PC-9 (cell line): Measurements from ENCODE around the gene AKAP7. TPM values are rescaled to one million over a fixed set of nuclear protein-coding genes. Genes with fewer than 3 reads are reported as not detected.

Source experiments
- BruUV-seq: library from RNA; stranded (reverse); fragments of 400-500 nt; replicated peaks from 2 replicates; lab custom pipeline; 2021; lab: Mats Ljungman, UMichigan
- CTCF ChIA-PET: fragments of 300-600 bp; sonication (Branson Sonifier 250); formaldehyde crosslinking; loops from one replicate; lab custom pipeline; 2022; ENCODE audit warnings: antibody characterized with exemption; lab: Charles Lee
- POLR2A ChIA-PET: fragments of 300-600 bp; sonication (Branson Sonifier 250); formaldehyde crosslinking; loops from one replicate; lab custom pipeline; 2022; ENCODE audit warnings: antibody characterized with exemption; ENCODE audit not compliant: unreplicated experiment; lab: Charles Lee
- DNase-seq, 2 experiments: peaks; one replicate each; pipeline versions ENCODE4 v3.0.0 to v3.0.0-alpha.2; 2015 to 2022; ENCODE audit warnings: mixed read lengths in 1 of 2
- H2AFZ ChIP-seq: fragments of 200-600 bp; sonication (generic); 2 replicates; pipeline ENCODE4 v1.8.1; 2017; ENCODE audit warnings: antibody characterized with exemption
- H3F3A ChIP-seq: fragments of 200-600 bp; sonication (generic); 2 replicates; pipeline ENCODE4 v1.8.1; 2017; ENCODE audit warnings: antibody characterized with exemption, mild to moderate bottlenecking, low read depth; ENCODE audit not compliant: insufficient read depth
- H3K27ac ChIP-seq: fragments of 200-600 bp; sonication (generic); 2 replicates; pipeline ENCODE4 v1.6.1; 2016; ENCODE audit warnings: mixed run types
- H3K27me3 ChIP-seq: fragments of 200-600 bp; sonication (generic); 2 replicates; pipeline ENCODE4 v1.6.1; 2016; ENCODE audit warnings: low read depth, mixed run types; ENCODE audit not compliant: insufficient read depth
- H3K36me3 ChIP-seq: fragments of 200-600 bp; sonication (generic); 2 replicates; pipeline ENCODE4 v1.6.1; 2016; ENCODE audit warnings: low read depth, mixed run types
- H3K4me1 ChIP-seq: fragments of 200-600 bp; sonication (generic); replicated peaks from 2 replicates; pipeline ENCODE4 v1.6.1; 2016; ENCODE audit warnings: mixed run types; ENCODE audit not compliant: insufficient read depth
- H3K4me2 ChIP-seq: fragments of 200-600 bp; sonication (generic); 2 replicates; pipeline ENCODE4 v1.6.1; 2017; ENCODE audit warnings: mixed run types
- H3K4me3 ChIP-seq: fragments of 200-600 bp; sonication (generic); 2 replicates; pipeline ENCODE4 v1.6.1; 2016; ENCODE audit warnings: mixed run types
- H3K79me2 ChIP-seq: fragments of 200-600 bp; sonication (generic); 2 replicates; pipeline ENCODE4 v1.6.1; 2017; ENCODE audit warnings: low read depth, mixed run types
- H3K9me2 ChIP-seq: fragments of 200-600 bp; sonication (generic); 2 replicates; pipeline ENCODE4 v1.8.1; 2017; ENCODE audit warnings: mild to moderate bottlenecking; ENCODE audit not compliant: insufficient read depth
- H3K9me3 ChIP-seq: fragments of 200-600 bp; sonication (generic); 2 replicates; pipeline ENCODE4 v1.8.1; 2016; ENCODE audit warnings: low read depth; ENCODE audit not compliant: insufficient read depth
- H4K20me1 ChIP-seq: fragments of 200-600 bp; sonication (generic); 2 replicates; pipeline ENCODE4 v1.8.1; 2017; ENCODE audit not compliant: insufficient read depth
- EZH2 ChIP-seq: fragments of 200-600 bp; sonication (generic); IDR thresholded peaks from 2 replicates; pipeline ENCODE4 v1.8.0; 2017; ENCODE audit warnings: antibody characterized with exemption, low read depth
- intact Hi-C: fragments of 100-400 bp; cut with micrococcal nuclease; formaldehyde crosslinking; loops from one replicate; pipeline ENCODE4 v1.10.0; 2022; ENCODE audit not compliant: unreplicated experiment
- total RNA-seq: library from RNA; stranded (reverse); gene quantifications from 2 replicates; pipeline ENCODE4 v1.2.3, GENCODE V29; 2021
- TF ChIP-seq, protein P1 (sequence below): fragments of 200-600 bp; sonication (generic); conservative IDR thresholded peaks from 2 replicates; pipeline ENCODE4 v1.6.1; 2017; ENCODE audit warnings: mixed run types, antibody characterized with exemption, mild to moderate bottlenecking, moderate library complexity

AKAP7 gene
- total RNA-seq, 1 experiment from 2014 or later = 3.8 TPM

DNA sequence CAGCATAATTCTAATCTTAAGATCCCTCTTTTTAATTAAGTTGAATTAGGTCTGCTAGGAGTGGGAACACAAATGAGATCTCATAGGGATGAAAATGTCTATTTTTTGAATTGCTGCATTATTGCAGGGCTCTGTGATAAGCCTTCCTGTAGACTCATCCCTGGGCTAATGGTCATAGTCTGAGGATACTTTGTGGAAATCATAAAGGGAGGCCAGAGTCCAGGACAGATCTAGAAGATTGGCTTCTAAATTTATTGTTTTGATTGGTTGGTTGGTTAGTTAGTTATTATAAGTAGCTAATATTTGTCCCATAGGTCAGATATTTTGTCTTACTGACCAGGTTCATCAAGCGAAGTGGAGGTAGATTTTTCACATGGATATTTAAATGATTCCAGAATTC is 142.3 kb downstream of the AKAP7 start:
- Histone ChIP-seq H3K79me2 (no peaks in the 10 kb centered on the region), H3K4me2 (no peak overlapping the region), H3K9me2 (no peaks in the 10 kb centered on the region), H3K27ac (no peak overlapping the region), H4K20me1 (no peaks in the 10 kb centered on the region), H3K36me3 (no peaks in the 10 kb centered on the region), H3K9me3 (no peaks in the 10 kb centered on the region), H3K27me3 (no peaks in the 10 kb centered on the region), H3K4me3 (no peak overlapping the region), H3F3A (no peaks in the 10 kb centered on the region), H3K4me1 (no peaks in the 10 kb centered on the region), H2AFZ (no peak overlapping the region)
- ChIA-PET POLR2A (no interaction called here), CTCF (interaction anchor here (0.6 kb wide), 1 partner anchor 16 kb away, joined by 6 read pairs; no protein-coding TSS in a partner anchor)
- TF ChIP-seq, protein P1, sequence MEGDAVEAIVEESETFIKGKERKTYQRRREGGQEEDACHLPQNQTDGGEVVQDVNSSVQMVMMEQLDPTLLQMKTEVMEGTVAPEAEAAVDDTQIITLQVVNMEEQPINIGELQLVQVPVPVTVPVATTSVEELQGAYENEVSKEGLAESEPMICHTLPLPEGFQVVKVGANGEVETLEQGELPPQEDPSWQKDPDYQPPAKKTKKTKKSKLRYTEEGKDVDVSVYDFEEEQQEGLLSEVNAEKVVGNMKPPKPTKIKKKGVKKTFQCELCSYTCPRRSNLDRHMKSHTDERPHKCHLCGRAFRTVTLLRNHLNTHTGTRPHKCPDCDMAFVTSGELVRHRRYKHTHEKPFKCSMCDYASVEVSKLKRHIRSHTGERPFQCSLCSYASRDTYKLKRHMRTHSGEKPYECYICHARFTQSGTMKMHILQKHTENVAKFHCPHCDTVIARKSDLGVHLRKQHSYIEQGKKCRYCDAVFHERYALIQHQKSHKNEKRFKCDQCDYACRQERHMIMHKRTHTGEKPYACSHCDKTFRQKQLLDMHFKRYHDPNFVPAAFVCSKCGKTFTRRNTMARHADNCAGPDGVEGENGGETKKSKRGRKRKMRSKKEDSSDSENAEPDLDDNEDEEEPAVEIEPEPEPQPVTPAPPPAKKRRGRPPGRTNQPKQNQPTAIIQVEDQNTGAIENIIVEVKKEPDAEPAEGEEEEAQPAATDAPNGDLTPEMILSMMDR = no peak
- TF ChIP-seq EZH2 = no peak
- DNase-seq = no peak
- intact Hi-C loops = no loop called here
- BruUV-seq = no TSS peak

DNA sequence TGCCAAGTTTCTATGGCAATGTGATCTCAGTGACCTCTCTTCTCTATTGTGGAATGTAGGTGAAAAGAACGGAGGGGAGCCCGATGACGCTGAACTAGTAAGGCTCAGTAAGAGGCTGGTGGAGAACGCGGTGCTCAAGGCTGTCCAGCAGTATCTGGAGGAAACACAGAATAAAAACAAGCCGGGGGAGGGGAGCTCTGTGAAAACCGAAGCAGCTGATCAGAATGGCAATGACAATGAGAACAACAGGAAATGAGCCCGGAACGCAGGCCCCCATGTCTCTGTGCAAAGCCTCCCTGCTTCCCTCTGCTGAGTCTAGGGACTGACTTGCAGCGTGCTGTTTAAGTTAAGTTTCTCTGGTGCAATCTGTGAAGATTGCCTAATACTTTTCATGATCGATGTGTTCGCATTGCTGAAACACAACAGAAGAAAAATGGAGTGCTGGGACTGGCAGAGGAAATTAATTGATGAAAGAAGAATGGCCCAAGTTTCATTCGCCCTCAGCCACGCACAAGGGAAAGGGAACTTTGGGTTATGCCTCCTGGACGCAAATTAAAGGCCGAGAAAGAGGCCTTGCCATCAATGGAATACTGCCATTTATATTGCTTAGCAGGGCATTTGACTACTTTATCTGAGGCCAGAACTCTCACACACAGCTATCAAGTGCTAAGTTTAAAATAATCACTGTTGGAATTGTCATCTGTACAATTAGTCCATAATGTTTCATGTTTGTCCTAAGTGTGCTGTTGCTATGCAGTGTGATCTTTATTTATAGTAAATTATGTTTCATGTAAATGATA is 146.4 kb downstream of the AKAP7 start:
- BruUV-seq = no TSS peak

DNA sequence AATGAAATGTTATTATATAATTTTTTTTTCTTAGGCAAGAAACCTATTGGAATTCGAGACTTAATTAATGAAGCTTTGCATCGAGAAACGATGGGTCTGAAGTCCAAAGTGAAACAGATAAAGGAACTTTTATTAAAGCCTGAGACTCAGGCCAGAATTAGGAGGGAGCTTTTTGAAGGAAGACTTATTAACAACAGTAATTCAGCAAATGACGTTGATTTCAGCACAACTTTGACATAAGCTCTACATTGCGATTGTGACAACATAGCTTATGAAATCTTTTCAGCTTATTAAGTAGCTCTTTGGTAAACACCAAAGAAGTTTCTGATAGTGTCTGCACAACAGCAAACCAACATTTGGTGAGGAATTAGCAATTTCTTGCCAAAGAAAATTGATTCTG is 147.1 kb downstream of the AKAP7 start:
- H3K27me3 ChIP-seq = no peaks in the 10 kb centered on the region
- no peak overlapping the region for H3K4me3 ChIP-seq
- no peaks in the 10 kb centered on the region for H4K20me1 ChIP-seq
- no peaks in the 10 kb centered on the region for H3K79me2 ChIP-seq
- no peaks in the 10 kb centered on the region for H3F3A ChIP-seq
- ChIA-PET CTCF (no interaction called here), POLR2A (no interaction called here)
- H3K27ac ChIP-seq = no peak overlapping the region
- no peak overlapping the region for H2AFZ ChIP-seq
- no TSS peak for BruUV-seq
- H3K9me2 ChIP-seq = no peaks in the 10 kb centered on the region
- TF ChIP-seq, protein P1 = no peak
- TF ChIP-seq EZH2 = no peak
- no peaks in the 10 kb centered on the region for H3K36me3 ChIP-seq
- H3K4me2 ChIP-seq = no peak overlapping the region
- intact Hi-C loops = no loop called here
- H3K4me1 ChIP-seq = no peaks in the 10 kb centered on the region
- no peak for DNase-seq
- no peaks in the 10 kb centered on the region for H3K9me3 ChIP-seq

More for the DNA sequence above, 146.4 kb downstream of the AKAP7 start:
- DNase-seq = no peak
- Histone ChIP-seq H3K9me3 (no peaks in the 10 kb centered on the region), H3K9me2 (no peaks in the 10 kb centered on the region), H3K4me3 (no peak overlapping the region), H3K79me2 (no peaks in the 10 kb centered on the region), H3K27me3 (no peaks in the 10 kb centered on the region), H3K27ac (no peak overlapping the region), H2AFZ (no peak overlapping the region), H4K20me1 (no peaks in the 10 kb centered on the region), H3K36me3 (no peaks in the 10 kb centered on the region), H3K4me1 (no peaks in the 10 kb centered on the region), H3F3A (no peaks in the 10 kb centered on the region), H3K4me2 (no peak overlapping the region)
- ChIA-PET CTCF (no interaction called here), POLR2A (no interaction called here)
- TF ChIP-seq, protein P1 = no peak
- TF ChIP-seq EZH2 = no peak
- intact Hi-C loops = no loop called here
